ENCODE measurements around the gene EIF2AK2. TPM values are rescaled to one million over a fixed set of nuclear protein-coding genes. Genes with fewer than 3 reads are reported as not detected.

The EIF2AK2 gene
- total and polyA plus RNA-seq, 10 of the 15 experiments (the other 5 are each of a cell fraction or from before 2014, with no cell fraction given): 16.2 to 81.4 (median 63.3) TPM

DNA sequence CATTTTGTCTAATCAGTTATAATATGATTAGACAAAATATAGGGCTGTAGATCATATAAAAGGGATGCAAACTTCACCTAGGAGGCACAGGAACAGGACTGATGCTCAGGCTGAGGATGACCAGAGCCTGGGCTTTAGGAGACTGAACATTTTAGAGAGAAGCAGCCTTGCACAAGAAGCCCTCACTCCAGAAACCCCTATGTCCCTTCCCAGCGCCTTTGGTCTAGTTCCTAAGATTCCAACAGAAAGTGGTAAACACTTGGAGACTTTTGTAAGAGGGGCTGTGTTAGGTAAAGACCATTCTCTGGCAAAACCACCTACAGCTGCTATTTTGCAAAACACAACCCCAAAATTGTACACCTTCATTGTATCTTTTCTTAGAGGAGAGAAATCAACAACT is 39.2 kb downstream of the EIF2AK2 start:
- ChIA-PET POLR2A (interaction anchor here (0.6 kb wide), 1 partner anchor 103 kb away, joined by 3 read pairs; no protein-coding TSS in a partner anchor), SMC1A (ENCODE audit: uncharacterized antibody, unreplicated experiment) (interaction anchor here (0.7 to 1.2 kb wide), 2 partner anchors 29 to 69 kb away, joined by 3 read pairs; no protein-coding TSS in a partner anchor), RAD21 (ENCODE audit: unreplicated experiment) (no interaction called here), CTCF (no interaction called here)
- no peak for TF ChIP-seq RCOR1 (conservative IDR thresholded peaks at IDR 0.05; ENCODE audit: low read depth, low read length)
- no peak for TF ChIP-seq YBX1 (IDR thresholded peaks at IDR 0.05)
- TF ChIP-seq, protein P1, sequence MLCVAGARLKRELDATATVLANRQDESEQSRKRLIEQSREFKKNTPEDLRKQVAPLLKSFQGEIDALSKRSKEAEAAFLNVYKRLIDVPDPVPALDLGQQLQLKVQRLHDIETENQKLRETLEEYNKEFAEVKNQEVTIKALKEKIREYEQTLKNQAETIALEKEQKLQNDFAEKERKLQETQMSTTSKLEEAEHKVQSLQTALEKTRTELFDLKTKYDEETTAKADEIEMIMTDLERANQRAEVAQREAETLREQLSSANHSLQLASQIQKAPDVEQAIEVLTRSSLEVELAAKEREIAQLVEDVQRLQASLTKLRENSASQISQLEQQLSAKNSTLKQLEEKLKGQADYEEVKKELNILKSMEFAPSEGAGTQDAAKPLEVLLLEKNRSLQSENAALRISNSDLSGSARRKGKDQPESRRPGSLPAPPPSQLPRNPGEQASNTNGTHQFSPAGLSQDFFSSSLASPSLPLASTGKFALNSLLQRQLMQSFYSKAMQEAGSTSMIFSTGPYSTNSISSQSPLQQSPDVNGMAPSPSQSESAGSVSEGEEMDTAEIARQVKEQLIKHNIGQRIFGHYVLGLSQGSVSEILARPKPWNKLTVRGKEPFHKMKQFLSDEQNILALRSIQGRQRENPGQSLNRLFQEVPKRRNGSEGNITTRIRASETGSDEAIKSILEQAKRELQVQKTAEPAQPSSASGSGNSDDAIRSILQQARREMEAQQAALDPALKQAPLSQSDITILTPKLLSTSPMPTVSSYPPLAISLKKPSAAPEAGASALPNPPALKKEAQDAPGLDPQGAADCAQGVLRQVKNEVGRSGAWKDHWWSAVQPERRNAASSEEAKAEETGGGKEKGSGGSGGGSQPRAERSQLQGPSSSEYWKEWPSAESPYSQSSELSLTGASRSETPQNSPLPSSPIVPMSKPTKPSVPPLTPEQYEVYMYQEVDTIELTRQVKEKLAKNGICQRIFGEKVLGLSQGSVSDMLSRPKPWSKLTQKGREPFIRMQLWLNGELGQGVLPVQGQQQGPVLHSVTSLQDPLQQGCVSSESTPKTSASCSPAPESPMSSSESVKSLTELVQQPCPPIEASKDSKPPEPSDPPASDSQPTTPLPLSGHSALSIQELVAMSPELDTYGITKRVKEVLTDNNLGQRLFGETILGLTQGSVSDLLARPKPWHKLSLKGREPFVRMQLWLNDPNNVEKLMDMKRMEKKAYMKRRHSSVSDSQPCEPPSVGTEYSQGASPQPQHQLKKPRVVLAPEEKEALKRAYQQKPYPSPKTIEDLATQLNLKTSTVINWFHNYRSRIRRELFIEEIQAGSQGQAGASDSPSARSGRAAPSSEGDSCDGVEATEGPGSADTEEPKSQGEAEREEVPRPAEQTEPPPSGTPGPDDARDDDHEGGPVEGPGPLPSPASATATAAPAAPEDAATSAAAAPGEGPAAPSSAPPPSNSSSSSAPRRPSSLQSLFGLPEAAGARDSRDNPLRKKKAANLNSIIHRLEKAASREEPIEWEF (IDR thresholded peaks at IDR 0.05; ENCODE audit: insufficient replicate concordance, low read depth, low read length): no peak
- no peak for TF ChIP-seq CEBPB (IDR thresholded peaks at IDR 0.05; ENCODE audit: borderline replicate concordance in 1 of 2, low read depth in 2 of 2, low read length in 2 of 2)
- TF ChIP-seq SMC3 (IDR thresholded peaks at IDR 0.05; ENCODE audit: borderline replicate concordance, low read length): no peak
- TF ChIP-seq PAX5 (IDR thresholded peaks at IDR 0.05; ENCODE audit: borderline replicate concordance, low read depth, low read length): no peak
- TF ChIP-seq TAF1 (IDR thresholded peaks at IDR 0.05; ENCODE audit: borderline replicate concordance, low read depth, low read length): no peak
- TF ChIP-seq ZNF274 (IDR thresholded peaks at IDR 0.05; ENCODE audit: insufficient read depth, insufficient read length): no peak
- TF ChIP-seq, protein P2, sequence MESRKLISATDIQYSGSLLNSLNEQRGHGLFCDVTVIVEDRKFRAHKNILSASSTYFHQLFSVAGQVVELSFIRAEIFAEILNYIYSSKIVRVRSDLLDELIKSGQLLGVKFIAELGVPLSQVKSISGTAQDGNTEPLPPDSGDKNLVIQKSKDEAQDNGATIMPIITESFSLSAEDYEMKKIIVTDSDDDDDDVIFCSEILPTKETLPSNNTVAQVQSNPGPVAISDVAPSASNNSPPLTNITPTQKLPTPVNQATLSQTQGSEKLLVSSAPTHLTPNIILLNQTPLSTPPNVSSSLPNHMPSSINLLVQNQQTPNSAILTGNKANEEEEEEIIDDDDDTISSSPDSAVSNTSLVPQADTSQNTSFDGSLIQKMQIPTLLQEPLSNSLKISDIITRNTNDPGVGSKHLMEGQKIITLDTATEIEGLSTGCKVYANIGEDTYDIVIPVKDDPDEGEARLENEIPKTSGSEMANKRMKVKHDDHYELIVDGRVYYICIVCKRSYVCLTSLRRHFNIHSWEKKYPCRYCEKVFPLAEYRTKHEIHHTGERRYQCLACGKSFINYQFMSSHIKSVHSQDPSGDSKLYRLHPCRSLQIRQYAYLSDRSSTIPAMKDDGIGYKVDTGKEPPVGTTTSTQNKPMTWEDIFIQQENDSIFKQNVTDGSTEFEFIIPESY (IDR thresholded peaks at IDR 0.05): no peak
- no peak for TF ChIP-seq CBX3 (IDR thresholded peaks at IDR 0.05; ENCODE audit: borderline replicate concordance, low read depth)
- TF ChIP-seq NFIC (IDR thresholded peaks at IDR 0.05; ENCODE audit: low read depth, low read length): no peak
- no peak for TF ChIP-seq MEF2A (IDR thresholded peaks at IDR 0.05; ENCODE audit: insufficient read depth, low read depth, low read length)
- TF ChIP-seq, protein P3, sequence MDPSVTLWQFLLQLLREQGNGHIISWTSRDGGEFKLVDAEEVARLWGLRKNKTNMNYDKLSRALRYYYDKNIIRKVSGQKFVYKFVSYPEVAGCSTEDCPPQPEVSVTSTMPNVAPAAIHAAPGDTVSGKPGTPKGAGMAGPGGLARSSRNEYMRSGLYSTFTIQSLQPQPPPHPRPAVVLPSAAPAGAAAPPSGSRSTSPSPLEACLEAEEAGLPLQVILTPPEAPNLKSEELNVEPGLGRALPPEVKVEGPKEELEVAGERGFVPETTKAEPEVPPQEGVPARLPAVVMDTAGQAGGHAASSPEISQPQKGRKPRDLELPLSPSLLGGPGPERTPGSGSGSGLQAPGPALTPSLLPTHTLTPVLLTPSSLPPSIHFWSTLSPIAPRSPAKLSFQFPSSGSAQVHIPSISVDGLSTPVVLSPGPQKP (IDR thresholded peaks at IDR 0.05; ENCODE audit: low read depth, low read length): no peak
- no peak for TF ChIP-seq POLR2AphosphoS2 (IDR thresholded peaks at IDR 0.05; ENCODE audit: low read depth, low read length)
- no peak for TF ChIP-seq MEF2B (IDR thresholded peaks at IDR 0.05; ENCODE audit: partially characterized antibody, poor library complexity, severe bottlenecking)
- in situ Hi-C loops (cut with MboI): no loop called here
- no peak overlapping the region for H2AFZ ChIP-seq (ENCODE audit: control insufficient read depth, low read depth, low read length)
- H3K4me1 ChIP-seq (ENCODE audit: control insufficient read depth, insufficient read depth, low read length): no peaks in the 10 kb centered on the region
- no peaks in the 10 kb centered on the region for H3K9me3 ChIP-seq (replicated peaks; ENCODE audit: control insufficient read depth, insufficient read depth, low read length)
- H3K4me2 ChIP-seq (ENCODE audit: control insufficient read depth, insufficient read depth): no peak overlapping the region
- H4K20me1 ChIP-seq (ENCODE audit: control insufficient read depth, insufficient read depth): no peaks in the 10 kb centered on the region
- no peaks in the 10 kb centered on the region for H3K27me3 ChIP-seq (replicated peaks in 1 of 2; ENCODE audit: control insufficient read depth in 2 of 2, insufficient read depth in 2 of 2, low read length in 1 of 2)
- intact Hi-C loops (cut with micrococcal nuclease; ENCODE audit: unreplicated experiment): no loop called here
- DNase-seq (ENCODE audit: low read depth, low spot score) (no peak), ATAC-seq (no peak), FAIRE-seq (no peak)
- WGBS (ENCODE audit: insufficient coverage, insufficient replicate concordance, low lambda C conversion rate, missing lambda C conversion rate): 100% methylated on average over 1 of the region's 1 CpG
- no TSS peak for BruUV-seq (replicated peaks)
- no peak overlapping the region for H3K4me3 ChIP-seq
- no peaks in the 10 kb centered on the region for H3K79me2 ChIP-seq (ENCODE audit: control insufficient read depth, insufficient read depth, low read length)
- no peak overlapping the region for H3K9ac ChIP-seq (ENCODE audit: control insufficient read depth, insufficient read depth, low read length)
- peaks cover 12 to 45% of the 10 kb centered on the region in 2 experiments for H3K36me3 ChIP-seq (ENCODE audit: control insufficient read depth in 2 of 2, insufficient read depth in 2 of 2, low read length in 1 of 2)
- no peak overlapping the region for H3K27ac ChIP-seq (ENCODE audit: control insufficient read depth, insufficient read depth)

Measured in GM12878 (cell line).